Measurements from ENCODE around the gene GPR32.

DNA sequence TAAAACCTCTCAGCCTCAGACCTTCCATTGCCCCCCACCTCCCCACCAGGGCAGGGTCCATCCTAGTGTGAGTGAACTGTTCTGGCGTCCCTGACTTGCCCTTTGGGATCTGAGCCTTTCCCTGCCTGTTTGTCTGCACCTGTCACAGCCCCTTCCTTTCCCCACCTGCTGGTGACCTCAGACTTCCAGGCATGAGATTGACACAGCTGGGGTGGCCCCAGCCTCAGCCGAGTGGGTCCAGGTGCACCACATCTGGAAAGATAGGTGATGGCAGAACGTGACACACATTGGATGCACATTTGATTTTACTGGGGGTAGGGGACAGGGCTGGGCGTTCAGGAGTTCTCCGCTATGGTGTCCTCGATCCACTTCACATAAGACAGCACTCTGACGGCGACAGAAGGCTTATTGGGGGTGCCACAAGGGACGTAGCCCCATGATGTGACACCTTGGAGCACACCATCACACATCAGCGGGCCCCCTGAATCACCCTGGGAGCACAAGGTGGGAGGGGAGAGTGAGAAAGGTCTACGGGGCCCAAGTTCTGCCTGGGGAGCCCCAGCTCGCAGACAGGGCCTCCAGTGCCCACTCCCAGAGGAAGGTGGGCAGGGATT, 48.7 kb downstream of the GPR32 start:
- TF ChIP-seq, protein P1, sequence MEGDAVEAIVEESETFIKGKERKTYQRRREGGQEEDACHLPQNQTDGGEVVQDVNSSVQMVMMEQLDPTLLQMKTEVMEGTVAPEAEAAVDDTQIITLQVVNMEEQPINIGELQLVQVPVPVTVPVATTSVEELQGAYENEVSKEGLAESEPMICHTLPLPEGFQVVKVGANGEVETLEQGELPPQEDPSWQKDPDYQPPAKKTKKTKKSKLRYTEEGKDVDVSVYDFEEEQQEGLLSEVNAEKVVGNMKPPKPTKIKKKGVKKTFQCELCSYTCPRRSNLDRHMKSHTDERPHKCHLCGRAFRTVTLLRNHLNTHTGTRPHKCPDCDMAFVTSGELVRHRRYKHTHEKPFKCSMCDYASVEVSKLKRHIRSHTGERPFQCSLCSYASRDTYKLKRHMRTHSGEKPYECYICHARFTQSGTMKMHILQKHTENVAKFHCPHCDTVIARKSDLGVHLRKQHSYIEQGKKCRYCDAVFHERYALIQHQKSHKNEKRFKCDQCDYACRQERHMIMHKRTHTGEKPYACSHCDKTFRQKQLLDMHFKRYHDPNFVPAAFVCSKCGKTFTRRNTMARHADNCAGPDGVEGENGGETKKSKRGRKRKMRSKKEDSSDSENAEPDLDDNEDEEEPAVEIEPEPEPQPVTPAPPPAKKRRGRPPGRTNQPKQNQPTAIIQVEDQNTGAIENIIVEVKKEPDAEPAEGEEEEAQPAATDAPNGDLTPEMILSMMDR (IDR thresholded peaks at IDR 0.05) = no peak
- no peak for TF ChIP-seq EP300 (IDR thresholded peaks at IDR 0.05)
- TF ChIP-seq POLR2A (IDR thresholded peaks at IDR 0.05) = no peak
- TF ChIP-seq POLR2AphosphoS5 (IDR thresholded peaks at IDR 0.05) = no peak
